HG03565 (cell line): Measurements from ENCODE around the gene CUEDC2.

ENCODE experiments used
- ATAC-seq: cut with Tn5 transposase; IDR thresholded peaks from one replicate; pipeline ENCODE4 v1.9.1; 2021; ENCODE audit warnings: mild to moderate bottlenecking, moderate library complexity; ENCODE audit not compliant: unreplicated experiment

The CUEDC2 gene, protein sequence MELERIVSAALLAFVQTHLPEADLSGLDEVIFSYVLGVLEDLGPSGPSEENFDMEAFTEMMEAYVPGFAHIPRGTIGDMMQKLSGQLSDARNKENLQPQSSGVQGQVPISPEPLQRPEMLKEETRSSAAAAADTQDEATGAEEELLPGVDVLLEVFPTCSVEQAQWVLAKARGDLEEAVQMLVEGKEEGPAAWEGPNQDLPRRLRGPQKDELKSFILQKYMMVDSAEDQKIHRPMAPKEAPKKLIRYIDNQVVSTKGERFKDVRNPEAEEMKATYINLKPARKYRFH

DNA sequence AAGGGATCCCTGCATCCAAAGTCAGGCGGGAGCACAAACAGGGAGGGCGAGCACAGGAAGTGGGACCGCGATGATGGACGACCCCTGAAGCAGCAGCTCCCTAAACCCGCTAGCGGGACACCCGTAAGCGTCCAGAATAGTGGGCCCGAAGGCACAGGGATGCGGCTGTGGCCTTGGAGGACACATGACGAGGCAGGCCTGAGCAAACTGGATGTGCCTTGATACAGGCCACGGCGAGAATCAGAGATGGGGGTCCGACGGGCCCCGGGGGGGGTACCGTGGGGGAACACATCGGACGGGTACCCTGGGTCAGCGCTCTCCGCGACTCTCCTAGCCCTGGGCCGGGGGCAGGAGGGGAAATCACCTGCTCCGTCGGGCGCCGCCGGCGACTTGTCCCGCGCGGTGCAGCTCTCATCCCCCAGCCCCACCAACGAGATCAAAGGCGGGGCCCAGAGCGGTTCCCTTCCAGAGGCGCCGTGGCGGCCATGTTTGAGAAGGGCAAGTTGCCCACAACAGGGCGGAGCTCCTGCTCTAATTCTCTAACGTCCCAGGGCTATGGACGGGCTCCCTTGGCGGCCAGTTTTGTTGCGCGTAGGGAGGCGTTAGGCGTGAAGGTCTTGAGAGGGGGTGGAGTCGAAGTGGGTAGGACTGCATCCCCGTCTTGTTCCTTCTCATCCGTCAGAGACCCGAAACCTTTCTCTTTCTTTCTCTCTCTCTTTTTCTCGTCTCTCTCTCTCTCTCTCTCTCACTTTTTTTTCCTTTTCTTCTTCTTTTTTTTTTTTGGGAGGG, at the start of gene CUEDC2:
CUEDC2 (minus strand) TSS at position 413 of the 789 bp plus-strand sequence. CDS start 7,386 bp downstream, outside the sequence.
- peak; percentile 84 for ATAC-seq

DNA sequence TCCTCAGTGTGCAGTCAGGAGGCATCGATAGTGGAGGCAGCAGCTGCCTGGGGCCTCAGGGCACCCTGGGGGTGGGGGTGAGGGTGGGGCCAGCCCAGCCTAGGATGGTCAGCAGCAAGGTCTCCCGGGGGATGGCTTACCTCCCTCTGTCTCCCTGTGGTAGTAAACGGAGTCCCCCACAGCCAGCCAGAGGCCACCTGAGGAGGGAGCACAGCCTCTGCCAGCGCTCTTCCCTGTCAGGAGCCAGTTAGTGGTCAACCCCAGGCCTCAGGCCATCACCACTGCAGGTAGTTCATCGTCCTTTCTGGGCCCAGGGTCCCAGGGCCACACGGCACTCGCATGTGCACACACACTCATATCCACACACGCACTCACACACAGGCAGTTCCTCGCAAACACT, 48.0 kb upstream of the CUEDC2 start:
- ATAC-seq = no peak

DNA sequence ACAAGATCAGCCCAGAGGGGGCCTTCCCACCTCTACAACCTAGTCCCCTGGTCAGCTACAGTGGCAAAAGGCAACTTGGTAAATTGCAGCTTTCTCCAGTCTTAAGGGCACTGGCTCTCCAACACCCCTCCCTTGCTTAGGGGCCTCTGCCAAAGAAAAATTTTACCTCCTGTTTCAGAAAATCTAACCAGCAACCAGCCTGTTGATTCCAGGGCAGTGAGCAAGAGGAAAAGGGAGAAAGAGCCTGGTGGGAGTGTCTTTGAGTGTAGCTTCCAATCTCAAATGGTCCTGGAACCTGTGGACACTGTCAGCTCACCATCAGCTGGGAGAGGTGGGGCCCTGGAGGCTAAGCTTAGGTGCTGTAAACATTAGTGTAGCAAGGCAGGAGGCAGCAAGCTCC, 47.3 kb upstream of the CUEDC2 start:
- no peak for ATAC-seq

DNA sequence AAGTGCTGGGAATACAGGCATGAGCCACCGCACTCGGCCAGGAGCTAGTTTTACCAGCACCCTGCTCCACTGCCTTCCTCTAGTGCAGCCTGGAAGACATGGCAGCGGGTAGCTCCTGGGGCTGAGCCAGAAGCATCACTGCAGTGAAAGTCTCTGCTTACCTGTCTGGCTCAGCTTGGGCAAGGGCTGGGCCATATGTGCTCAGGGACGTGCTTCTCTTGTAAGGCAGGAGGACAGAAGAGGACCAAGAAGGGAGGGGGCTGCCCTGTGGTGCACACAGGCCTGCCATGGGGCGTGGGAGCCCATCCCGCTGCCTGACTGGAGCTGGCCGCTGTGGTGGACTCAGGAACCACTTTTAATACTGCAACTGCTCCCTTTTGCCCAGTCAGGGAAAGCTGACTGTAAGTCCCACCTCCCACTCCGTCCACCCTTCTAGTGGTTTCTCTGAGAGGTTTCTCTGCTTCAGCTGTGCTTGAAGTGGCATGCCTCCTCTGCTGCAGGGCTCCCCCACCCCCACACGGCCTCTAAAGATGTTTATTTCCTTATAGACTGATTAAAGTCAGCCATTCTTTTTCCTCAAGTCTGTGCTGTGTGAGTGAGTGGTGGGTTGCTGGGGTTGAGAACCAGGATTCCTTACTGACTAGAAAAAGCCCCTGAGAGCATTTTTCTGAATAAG, 44.2 kb upstream of the CUEDC2 start:
- no peak for ATAC-seq

DNA sequence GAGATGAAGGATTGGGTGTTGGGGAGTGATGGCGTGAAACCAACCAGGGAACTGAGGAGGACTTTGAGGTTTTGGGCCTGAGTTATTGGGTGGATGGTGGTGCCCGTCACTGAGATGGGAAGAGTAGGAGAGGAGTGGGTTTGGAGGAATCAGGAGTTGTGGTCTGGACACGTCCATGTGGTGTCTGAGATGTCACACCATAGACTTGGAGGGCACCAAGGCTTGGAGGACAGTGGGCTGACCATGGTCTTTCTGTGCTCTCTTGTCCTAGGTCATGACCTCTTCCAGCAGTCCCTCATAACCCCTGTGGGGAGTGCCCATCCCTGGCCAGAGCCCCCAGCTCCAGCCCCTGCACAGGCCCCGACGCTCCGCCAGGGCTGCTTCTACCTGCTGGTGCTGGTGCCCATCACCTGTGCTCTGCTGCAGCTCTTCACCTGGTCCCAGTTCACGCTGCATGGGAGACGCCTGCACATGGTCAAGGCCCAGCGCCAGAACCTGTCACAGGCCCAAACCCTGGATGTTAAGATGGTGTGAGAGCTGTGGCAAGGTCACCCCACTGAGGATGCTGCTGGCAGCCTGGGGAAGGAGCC, 43.2 kb upstream of the CUEDC2 start:
- no peak for ATAC-seq

DNA sequence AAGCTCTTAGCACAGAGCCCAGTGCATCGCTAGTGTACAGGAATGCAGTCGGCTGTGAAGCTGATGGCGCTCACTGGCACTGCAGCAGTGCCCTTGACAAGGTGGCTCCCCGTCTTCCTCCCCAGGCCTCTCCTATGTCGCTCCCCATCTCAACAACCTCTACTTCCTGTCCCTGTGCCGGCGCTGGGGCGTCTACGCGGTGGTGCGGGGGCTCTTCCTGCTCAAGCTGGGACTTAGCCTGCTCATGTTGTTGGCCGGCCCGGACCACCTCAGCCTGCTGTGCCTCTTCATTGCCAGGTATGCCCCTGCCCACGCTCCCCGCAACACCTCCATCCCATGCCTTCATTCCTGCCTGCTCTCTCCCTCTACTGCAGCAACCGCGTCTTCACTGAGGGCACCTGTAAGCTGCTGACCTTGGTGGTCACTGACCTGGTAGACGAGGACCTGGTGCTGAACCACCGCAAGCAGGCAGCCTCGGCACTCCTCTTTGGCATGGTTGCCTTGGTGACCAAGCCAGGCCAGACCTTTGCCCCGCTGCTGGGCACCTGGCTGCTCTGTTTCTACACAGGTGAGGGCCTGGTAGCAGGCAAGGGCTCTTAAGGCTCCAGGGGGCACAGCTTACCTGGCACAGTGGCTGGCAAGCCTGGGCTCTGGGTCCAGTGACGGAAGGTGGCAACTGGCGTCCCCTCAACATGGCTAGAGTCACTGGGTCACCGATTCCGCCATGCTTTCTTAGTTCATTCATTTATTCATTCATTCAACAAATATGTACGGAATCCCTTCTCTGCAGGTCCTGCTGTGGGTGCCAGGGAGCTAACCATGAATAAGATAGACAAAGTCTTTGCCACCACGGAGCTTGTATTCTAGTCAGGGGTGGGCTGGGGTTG, 41.3 kb upstream of the CUEDC2 start:
- no peak for ATAC-seq

DNA sequence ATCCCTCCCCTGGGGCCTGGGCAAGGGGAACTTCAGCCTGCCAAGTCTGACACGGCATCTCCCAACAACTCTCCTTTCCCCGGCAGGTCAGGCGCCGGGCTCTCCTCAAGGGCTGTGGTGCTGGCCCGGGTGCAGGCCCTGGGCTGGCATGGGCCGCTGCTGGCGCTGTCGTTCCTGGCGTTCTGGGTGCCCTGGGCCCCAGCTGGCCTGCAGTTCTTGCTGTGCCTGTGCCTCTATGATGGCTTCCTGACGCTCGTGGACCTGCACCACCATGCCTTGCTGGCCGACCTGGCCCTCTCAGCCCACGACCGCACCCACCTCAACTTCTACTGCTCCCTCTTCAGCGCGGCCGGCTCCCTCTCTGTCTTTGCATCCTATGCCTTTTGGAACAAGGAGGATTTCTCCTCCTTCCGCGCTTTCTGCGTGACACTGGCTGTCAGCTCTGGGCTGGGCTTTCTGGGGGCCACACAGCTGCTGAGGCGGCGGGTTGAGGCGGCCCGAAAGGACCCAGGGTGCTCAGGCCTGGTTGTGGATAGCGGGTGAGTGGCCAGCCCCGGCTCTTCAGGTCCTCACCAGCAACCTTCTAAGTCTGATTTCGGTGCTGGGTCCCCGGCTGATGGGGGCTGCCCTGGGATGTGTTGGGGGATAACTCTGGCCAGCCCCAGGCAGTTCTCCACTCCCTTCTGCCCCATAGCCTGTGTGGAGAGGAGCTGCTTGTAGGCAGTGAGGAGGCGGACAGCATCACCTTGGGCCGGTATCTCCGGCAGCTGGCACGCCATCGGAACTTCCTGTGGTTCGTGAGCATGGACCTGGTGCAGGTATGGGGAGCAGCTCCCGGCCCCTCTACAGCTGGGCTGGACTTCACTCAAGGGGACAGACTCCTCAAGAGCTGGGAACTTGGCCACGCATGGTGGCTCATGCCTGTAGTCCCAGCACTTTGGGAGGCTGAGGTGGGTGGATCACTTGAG, 38.5 kb upstream of the CUEDC2 start:
- ATAC-seq = no peak

DNA sequence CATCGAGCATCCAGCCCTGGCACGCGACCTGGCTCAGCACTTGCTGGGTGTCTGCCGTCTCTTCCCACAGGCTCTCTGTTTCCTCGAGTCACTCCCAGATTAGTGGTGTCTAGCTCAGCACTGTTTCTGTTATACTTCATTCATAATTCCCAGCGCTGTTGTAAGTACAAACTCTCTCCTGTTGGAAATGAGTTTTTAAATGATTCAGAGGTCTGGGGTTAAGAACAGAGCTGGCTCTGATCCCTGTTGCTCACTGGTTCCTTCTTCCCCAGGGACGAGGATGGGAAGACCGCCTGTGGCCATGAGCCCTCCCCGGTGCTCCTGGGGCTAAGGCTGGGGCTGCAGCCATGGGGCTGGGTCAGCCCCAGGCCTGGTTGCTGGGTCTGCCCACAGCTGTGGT, 36.3 kb upstream of the CUEDC2 start:
- ATAC-seq = no peak

DNA sequence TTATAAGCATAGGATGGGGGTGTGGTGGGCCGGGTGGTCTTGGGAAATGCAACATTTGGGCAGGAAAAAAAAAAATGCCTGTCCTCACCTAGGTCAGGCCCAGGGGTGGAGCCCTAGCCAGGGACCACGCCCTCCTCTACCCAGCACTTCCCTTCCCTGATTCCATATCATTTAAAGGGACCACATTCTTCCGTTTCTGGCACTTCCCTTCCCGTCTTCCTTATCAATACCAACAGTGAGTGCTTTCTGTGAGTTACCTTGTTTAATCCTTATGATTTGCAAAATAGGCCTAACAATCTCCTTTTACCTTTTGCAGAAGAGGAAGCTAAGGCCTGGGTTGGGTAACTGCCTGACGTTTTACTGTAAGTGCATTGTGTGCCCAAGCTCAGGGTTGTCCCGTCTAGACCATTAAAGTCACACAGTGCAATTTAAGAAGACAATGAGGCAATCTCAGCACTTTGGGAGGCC, 35.6 kb upstream of the CUEDC2 start:
- no peak for ATAC-seq

DNA sequence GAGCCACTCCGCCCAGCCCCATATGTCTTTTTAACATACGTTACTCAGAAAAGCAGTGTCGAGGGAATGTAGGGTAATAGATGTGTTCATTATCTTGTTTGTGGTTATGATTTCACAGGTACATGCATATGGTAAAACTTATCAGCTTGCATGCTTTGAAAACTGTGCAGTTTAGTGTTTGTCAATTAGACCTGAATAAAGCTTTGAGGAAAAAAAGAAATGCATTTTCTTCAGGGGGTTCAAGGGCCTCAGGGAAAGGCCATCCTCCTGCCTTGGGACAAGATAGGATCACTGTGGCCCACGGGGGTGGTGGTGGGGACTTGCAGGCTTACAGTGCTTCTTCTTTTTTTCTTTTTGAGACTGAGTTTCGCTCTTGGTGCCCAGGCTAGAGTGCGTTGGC, 34.9 kb upstream of the CUEDC2 start:
- ATAC-seq = no peak

DNA sequence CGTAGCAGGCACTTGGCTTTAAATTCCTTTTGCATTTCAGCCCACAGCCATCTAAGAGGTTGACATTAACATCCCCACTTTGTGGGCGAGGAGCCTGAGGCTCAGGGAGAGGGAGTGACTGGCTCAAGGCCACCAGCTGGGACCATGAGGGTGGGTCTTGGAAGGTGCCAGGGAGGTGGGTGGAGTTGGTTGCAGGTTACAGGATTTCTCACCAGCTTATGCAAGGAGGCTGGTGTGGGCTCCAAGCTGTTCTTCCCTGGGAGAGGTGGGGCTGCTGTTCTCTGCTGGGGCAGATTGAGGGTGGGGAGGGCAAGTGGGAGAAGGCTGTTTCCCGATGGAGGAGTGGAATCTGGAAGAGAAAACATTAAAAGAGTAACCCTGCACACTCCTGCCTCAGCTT, 33.1 kb upstream of the CUEDC2 start:
- ATAC-seq = no peak

DNA sequence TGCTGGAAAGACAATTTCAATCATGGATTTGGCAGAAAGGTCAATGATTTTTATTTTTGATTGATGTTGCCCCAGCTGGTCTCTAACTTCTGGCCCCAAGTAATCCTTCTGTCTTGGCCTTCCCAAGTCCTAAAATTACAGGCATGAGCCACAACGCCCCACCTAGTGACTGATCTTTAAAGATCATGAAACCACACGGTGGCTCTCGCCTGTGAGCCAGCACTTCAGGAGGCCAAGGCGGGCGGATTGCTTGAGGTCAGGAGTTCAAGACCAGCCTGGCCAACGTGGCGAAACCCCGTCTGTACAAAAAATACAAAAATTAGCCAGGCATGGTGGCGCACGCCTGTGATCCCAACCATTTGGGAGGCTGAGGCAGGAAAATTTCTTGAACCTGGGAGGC, 31.6 kb upstream of the CUEDC2 start:
- no peak for ATAC-seq

DNA sequence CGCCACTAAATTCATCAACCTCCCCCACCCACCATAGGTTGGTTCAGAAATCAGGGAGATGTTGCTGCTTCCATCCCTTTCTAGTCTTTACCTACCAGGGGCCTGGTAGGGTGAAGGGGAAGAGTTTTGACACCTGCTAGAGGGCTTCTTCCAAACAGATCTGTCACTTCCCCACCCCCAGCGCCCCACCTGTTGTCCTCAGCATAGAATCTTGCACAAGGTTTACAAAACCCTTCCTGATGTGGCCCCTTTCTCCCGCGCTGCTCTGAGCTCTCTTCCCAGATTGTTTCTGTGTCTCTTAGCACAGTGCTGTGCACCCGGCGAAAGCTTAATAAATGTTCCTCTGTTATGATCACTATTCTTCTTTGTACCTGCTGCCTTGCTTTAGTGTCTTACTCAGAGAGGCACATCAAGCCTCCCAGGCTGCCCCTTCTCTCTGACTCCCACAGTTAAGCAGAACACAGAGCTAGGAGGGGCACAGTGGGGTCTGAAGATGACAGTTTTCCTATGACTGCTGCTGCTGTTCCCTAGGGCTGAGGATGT, 30.2 kb upstream of the CUEDC2 start:
- ATAC-seq = no peak

DNA sequence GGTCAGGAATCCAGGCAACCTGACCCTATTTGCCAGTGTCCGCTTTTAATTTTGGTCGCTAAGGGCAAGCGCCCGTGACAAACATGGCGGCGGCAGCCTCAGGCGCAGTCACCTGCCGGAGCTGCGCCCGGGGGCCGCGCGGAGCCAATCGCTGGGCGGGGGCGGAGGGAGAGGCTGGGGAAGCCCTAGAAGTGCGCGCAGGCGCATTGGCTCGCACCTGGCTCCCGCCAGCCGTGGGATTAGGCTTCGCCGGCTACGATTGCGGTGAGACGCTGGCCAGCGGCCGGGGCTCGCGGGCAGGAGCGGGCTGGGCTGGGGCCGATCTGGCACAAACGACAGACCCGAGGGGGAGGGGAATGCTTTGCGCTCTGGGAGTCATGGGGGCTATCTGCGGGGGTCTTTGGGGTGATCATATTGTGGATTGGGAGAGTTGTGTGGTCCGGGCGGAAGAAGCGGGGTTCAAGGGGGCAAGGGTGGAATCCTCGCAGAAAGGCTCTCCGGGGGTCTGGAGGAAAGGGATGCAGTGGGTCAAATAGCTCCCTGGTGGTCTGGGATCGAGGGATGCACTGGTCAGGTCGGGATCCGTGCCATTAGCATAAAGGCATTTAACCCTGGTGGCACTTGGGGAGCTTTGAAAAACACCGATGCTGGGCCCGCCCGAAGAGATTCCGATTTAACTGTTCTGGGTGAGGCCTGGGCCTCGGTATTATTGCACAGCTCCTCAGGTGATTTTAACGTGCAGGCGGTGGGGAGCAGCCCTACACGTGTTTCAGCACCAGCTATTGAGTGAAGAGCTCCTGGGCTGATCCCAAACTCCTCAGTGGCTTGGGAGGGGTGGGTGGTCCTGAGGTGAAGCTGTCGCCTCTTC, 29.0 kb upstream of the CUEDC2 start:
- ATAC-seq = peak; percentile 73

DNA sequence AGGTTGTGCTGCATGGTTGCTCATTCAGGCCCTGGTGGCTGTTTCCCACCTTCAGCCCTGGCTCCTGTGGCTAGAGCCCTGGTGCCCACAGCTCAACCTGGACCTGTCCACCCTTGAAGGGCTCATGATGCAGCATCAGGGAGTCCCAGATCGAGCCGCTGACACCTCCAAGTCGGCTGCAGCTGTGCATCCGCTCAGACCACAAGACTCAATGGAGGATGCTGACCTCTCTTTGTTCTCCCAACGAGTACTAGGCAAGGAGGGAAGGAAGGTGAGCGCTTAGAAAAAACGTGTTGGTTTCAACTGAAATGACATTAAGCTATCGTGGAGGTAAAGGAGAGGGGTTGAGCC, 28.4 kb upstream of the CUEDC2 start:
- peak; percentile 14 for ATAC-seq

DNA sequence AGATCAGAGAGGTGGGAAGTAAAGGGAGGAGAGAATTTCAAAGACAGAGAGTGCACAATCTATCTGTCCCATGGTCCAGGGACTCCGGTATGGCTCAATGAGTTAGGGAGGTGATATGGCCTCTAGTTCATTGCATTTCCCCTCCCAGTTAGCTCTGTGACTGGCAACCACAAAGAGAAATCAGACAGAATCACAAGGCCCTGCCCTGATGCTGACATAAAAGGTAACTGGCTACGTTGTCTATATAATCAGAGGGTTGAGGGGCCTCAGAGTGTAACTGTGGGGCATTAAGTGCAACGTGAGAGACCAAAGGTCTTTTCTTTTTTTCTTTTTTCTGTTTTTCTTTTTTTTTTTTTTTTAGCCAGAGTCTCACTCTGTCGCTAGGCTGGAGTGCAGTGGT, 26.3 kb upstream of the CUEDC2 start:
- ATAC-seq = no peak

DNA sequence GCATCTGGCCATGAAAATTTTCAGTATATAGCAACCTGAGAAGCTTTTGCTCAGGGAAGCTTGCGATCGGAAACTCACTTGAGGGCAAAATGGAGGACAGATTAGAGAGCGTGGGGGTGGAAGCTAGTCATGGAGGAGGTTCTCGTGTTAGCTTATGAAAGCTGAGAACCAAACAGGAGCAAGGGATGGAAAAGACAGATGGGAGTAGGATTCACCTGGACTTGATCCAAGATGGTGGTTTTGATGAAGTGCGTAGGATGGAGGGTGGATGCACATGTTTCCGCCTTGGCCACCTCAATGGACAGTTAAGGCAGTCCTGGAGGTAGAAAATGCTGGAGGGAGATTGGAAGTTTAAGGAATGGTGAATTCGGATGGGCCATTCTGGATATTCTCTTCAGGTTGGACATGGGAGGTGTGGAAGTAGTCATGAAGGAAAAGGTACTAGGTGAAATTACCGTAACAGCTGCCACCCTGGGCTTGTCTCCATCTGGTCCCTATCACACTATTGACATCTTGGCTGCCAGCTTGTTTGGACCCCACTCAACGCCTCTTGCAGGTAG, 25.3 kb upstream of the CUEDC2 start:
- ATAC-seq = no peak
